MCF 10A (cell line): Measurements from ENCODE around the gene LDLRAD4. TPM values are rescaled to one million over a fixed set of nuclear protein-coding genes. Genes with fewer than 3 reads are reported as not detected.

Experiments used
- BruUV-seq: library from RNA; stranded (reverse); fragments of 400-500 nt; replicated peaks from 2 replicates; lab custom pipeline; 2021; lab: Mats Ljungman, UMichigan
- CTCF ChIA-PET: fragments of 300-600 bp; sonication (Branson Sonifier 250); formaldehyde crosslinking; extraction: SDS; loops from one replicate; lab custom pipeline; 2021; ENCODE audit warnings: antibody characterized with exemption, inconsistent platforms; lab: Yijun Ruan, JAX
- POLR2A ChIA-PET: fragments of 300-600, 350-650 bp; sonication (Branson Sonifier 250); formaldehyde crosslinking; extraction: SDS; loops from one replicate; lab custom pipeline; 2020; ENCODE audit warnings: antibody characterized with exemption, inconsistent platforms; lab: Yijun Ruan, JAX
- DNase-seq: peaks from one replicate; pipeline ENCODE4 v3.0.0-alpha.2; 2018; ENCODE audit not compliant: unreplicated experiment
- H3K27ac Mint-ChIP-seq: one replicate; pipeline ENCODE4 v1.8.0; 2022; ENCODE audit warnings: mild to moderate bottlenecking, low read depth, mixed read lengths; ENCODE audit not compliant: unreplicated experiment
- H3K27me3 Mint-ChIP-seq: one replicate; pipeline ENCODE4 v1.8.0; 2022; ENCODE audit warnings: mixed read lengths; ENCODE audit not compliant: insufficient read depth, unreplicated experiment
- H3K36me3 Mint-ChIP-seq: one replicate; pipeline ENCODE4 v1.8.0; 2022; ENCODE audit warnings: mild to moderate bottlenecking, moderate library complexity, mixed read lengths; ENCODE audit not compliant: insufficient read depth, unreplicated experiment
- H3K4me1 Mint-ChIP-seq: one replicate; pipeline ENCODE4 v1.8.0; 2022; ENCODE audit warnings: mixed read lengths; ENCODE audit not compliant: insufficient read depth, unreplicated experiment
- H3K4me3 Mint-ChIP-seq: one replicate; pipeline ENCODE4 v1.8.0; 2022; ENCODE audit warnings: mild to moderate bottlenecking, moderate library complexity, mixed read lengths; ENCODE audit not compliant: unreplicated experiment
- H3K9me3 Mint-ChIP-seq: one replicate; pipeline ENCODE4 v1.8.0; 2022; ENCODE audit warnings: mixed read lengths; ENCODE audit not compliant: unreplicated experiment
- CTCF ChIP-seq: fragments of 200-600 bp; IDR thresholded peaks from one replicate; pipeline ENCODE4 v1.8.0; 2022; ENCODE audit warnings: antibody characterized with exemption, mild to moderate bottlenecking; ENCODE audit not compliant: unreplicated experiment
- intact Hi-C: fragments of 100-400 bp; cut with micrococcal nuclease; formaldehyde crosslinking; loops from 2 replicates; pipeline ENCODE4 v1.14.1; 2022
- total RNA-seq: library from RNA; stranded (reverse); gene quantifications from 2 replicates; pipeline ENCODE4 v1.2.3, GENCODE V29; 2022

LDLRAD4 gene
- total RNA-seq, 1 experiment from 2014 or later: not detected

GRCh38 chr18:13392899-13393298, 174.3 kb downstream of the LDLRAD4 start:
- H3K4me3 Mint-ChIP-seq: no peak overlapping the region

GRCh38 chr18:13393338-13393737, 174.8 kb downstream of the LDLRAD4 start:
- no peak overlapping the region for H3K4me3 Mint-ChIP-seq
- H3K27me3 Mint-ChIP-seq: no peaks in the 10 kb centered on the region
- POLR2A ChIA-PET: interaction anchor here (0.5 kb wide), 1 partner anchor 154 kb away, joined by 3 read pairs; no protein-coding TSS in a partner anchor

More at GRCh38 chr18:13392899-13393298, 174.3 kb downstream of the LDLRAD4 start:
- Mint-ChIP-seq H3K36me3 (no peaks in the 10 kb centered on the region), H3K9me3 (peaks cover 5% of the 10 kb centered on the region), H3K27ac (no peak overlapping the region), H3K27me3 (no peaks in the 10 kb centered on the region), H3K4me1 (no peaks in the 10 kb centered on the region)
- no peak for DNase-seq
- intact Hi-C loops: no loop called here
- TF ChIP-seq CTCF: no peak
- ChIA-PET POLR2A (interaction anchor here (0.5 kb wide), 1 partner anchor 154 kb away, joined by 3 read pairs; no protein-coding TSS in a partner anchor), CTCF (interaction anchor here (0.7 kb wide), 1 partner anchor 115 kb away, joined by 3 read pairs; no protein-coding TSS in a partner anchor)
- BruUV-seq: no TSS peak

GRCh38 chr18:13394801-13395200, 176.2 kb downstream of the LDLRAD4 start:
- intact Hi-C loops: no loop called here
- Mint-ChIP-seq H3K9me3 (no peaks in the 10 kb centered on the region), H3K27me3 (no peaks in the 10 kb centered on the region), H3K4me3 (no peak overlapping the region), H3K4me1 (no peaks in the 10 kb centered on the region), H3K27ac (no peak overlapping the region), H3K36me3 (no peaks in the 10 kb centered on the region)
- no peak for DNase-seq
- CTCF ChIA-PET: no interaction called here
- no peak for TF ChIP-seq CTCF
- POLR2A ChIA-PET: interaction anchor here (0.7 kb wide), 1 partner anchor 13 kb away, joined by 3 read pairs; no protein-coding TSS in a partner anchor
- BruUV-seq: no TSS peak

More at GRCh38 chr18:13393338-13393737, 174.8 kb downstream of the LDLRAD4 start:
- BruUV-seq: no TSS peak
- no peak for DNase-seq
- intact Hi-C loops: no loop called here
- peaks cover 5% of the 10 kb centered on the region for H3K9me3 Mint-ChIP-seq
- no peaks in the 10 kb centered on the region for H3K4me1 Mint-ChIP-seq
- H3K27ac Mint-ChIP-seq: no peak overlapping the region
- TF ChIP-seq CTCF: no peak
- CTCF ChIA-PET: interaction anchor here (0.7 kb wide), 1 partner anchor 115 kb away, joined by 3 read pairs; no protein-coding TSS in a partner anchor
- no peaks in the 10 kb centered on the region for H3K36me3 Mint-ChIP-seq

- Mint-ChIP-seq H3K9me3 (no peaks in the 10 kb centered on the region), H3K27ac (no peak overlapping the region), H3K4me1 (no peaks in the 10 kb centered on the region), H3K4me3 (no peak overlapping the region), H3K36me3 (no peaks in the 10 kb centered on the region), H3K27me3 (no peaks in the 10 kb centered on the region)
- POLR2A ChIA-PET: no interaction called here
- no TSS peak for BruUV-seq
- TF ChIP-seq CTCF: no peak
- CTCF ChIA-PET: no interaction called here
- DNase-seq: no peak
- intact Hi-C loops: no loop called here
Observed at GRCh38 chr18:13395577-13395976, 177.0 kb downstream of the LDLRAD4 start.
